CD4-positive, alpha-beta memory T cell (primary cell): ENCODE results near the gene ZHX3. TPM values are rescaled to one million over a fixed set of nuclear protein-coding genes. Genes with fewer than 3 reads are reported as not detected.
A peak's percentile ranks its signal among the peaks of the same experiment; 100 is the strongest.

ENCODE experiments used
- CTCF ChIA-PET: fragments of 350-600 bp; sonication (Branson Sonifier 250); formaldehyde crosslinking; loops from one replicate; lab custom pipeline; 2021; ENCODE audit warnings: inconsistent platforms; ENCODE audit not compliant: partially characterized antibody; lab: Charles Lee
- POLR2A ChIA-PET: fragments of 350-600 bp; sonication (Branson Sonifier 250); formaldehyde crosslinking; loops from one replicate; lab custom pipeline; 2021; ENCODE audit not compliant: partially characterized antibody; lab: Charles Lee
- DNase-seq, 5 donors: peaks; one replicate each; pipeline versions ENCODE4 v3.0.0 to v3.0.0-alpha.2; 2020 to 2022; ENCODE audit warnings: mixed read lengths in 1 of 5
- H3K27ac ChIP-seq: one replicate; pipeline ENCODE4 v1.7.0; 2013; ENCODE audit warnings: low read depth, low read length
- H3K27me3 ChIP-seq: 2 replicates; pipeline ENCODE4 v1.7.0; 2013; ENCODE audit warnings: mild to moderate bottlenecking, low read length, moderate library complexity; ENCODE audit not compliant: insufficient read depth
- H3K36me3 ChIP-seq: 2 replicates; pipeline ENCODE4 v1.7.0; 2013; ENCODE audit warnings: mild to moderate bottlenecking, low read length, moderate library complexity; ENCODE audit not compliant: insufficient read depth
- H3K4me1 ChIP-seq: 2 replicates; pipeline ENCODE4 v1.7.0; 2013; ENCODE audit warnings: mild to moderate bottlenecking, low read length, moderate library complexity; ENCODE audit not compliant: insufficient read depth
- H3K4me3 ChIP-seq, 2 donors: one replicate each; pipeline ENCODE4 v1.7.0; 2013; ENCODE audit warnings: low read length in 2 of 2, mild to moderate bottlenecking in 1 of 2
- H3K9me3 ChIP-seq, 2 donors: one replicate each; pipeline ENCODE4 v1.7.0; 2013; ENCODE audit warnings: low read length in 2 of 2, control low read depth in 1 of 2; ENCODE audit not compliant: control insufficient read depth in 1 of 2
- H3K27ac Mint-ChIP-seq, 7 donors: one replicate each; pipeline ENCODE4 v1.8.0; 2020 to 2021; ENCODE audit warnings: mixed read lengths in 7 of 7, mild to moderate bottlenecking in 6 of 7, inconsistent platforms in 3 of 7, moderate library complexity in 3 of 7
- H3K27me3 Mint-ChIP-seq, 2 donors: one replicate each; pipeline ENCODE4 v1.8.0; 2020 to 2021; ENCODE audit warnings: mixed read lengths in 2 of 2
- H3K36me3 Mint-ChIP-seq, 2 donors: one replicate each; pipeline ENCODE4 v1.8.0; 2020 to 2021; ENCODE audit warnings: mixed read lengths in 2 of 2, inconsistent platforms in 1 of 2, mild to moderate bottlenecking in 1 of 2
- H3K4me1 Mint-ChIP-seq, 4 donors: one replicate each; pipeline ENCODE4 v1.8.0; 2020 to 2021; ENCODE audit warnings: mixed read lengths in 4 of 4, mild to moderate bottlenecking in 1 of 4
- H3K4me3 Mint-ChIP-seq, 8 donors: one replicate each; pipeline ENCODE4 v1.8.0; 2020 to 2021; ENCODE audit warnings: mixed read lengths in 8 of 8, mild to moderate bottlenecking in 7 of 8, moderate library complexity in 6 of 8, inconsistent platforms in 3 of 8
- H3K9me3 Mint-ChIP-seq, 8 donors: one replicate each; pipeline ENCODE4 v1.8.0; 2020 to 2021; ENCODE audit warnings: mixed read lengths in 8 of 8, mild to moderate bottlenecking in 5 of 8, inconsistent platforms in 3 of 8, moderate library complexity in 1 of 8
- intact Hi-C: fragments of 100-400 bp; cut with micrococcal nuclease; formaldehyde crosslinking; loops from one replicate; pipeline ENCODE4 v1.15.1; 2023
- polyA plus RNA-seq, 2 donors: library from polyadenylated mRNA; unstranded; fragments of 300-500 nt; fragmentation: Illumina TruSeq; gene quantifications; one replicate each; pipeline ENCODE4 v1.2.3, GENCODE V29; 2021
- total RNA-seq, 2 experiments: library from RNA; stranded (reverse); gene quantifications; one replicate each; pipeline ENCODE4 v1.2.3, GENCODE V29; 2021

The ZHX3 gene
- total and polyA plus RNA-seq, 4 experiments from 2014 or later = 2.4 to 6.3 (median 5.5) TPM

DNA sequence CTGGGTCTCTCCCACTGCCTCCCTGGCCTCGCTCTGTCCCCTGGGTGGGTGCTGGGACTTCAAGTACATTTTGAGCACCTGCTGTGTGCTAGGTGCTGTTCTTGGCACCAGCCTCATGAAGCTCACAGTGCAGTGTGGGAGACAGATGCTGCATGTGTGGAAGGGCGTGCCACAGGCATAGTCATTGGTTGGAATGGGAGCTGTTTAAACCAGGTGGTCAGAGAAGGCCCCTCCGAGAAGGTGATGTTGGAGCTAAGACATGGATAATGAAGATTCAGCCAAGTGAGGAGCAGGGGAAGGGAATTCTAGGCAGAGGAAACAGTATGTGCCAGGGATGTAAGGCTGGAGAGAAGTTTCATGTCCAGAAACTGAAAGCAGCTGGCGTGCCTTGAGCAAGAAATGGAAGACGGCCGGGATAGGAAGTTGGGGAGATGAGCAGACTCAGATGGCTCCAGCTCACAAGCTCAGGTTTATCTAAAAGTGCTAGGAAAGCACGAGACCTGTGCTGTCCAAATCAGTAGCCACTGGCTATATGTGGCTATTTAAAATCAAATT lies 33.0 kb upstream of the ZHX3 start:
- POLR2A ChIA-PET = no interaction called here
- H3K9me3 Mint-ChIP-seq = peaks cover 0 to 3% (median 0%) of the 10 kb centered on the region in 8 donors
- H3K36me3 Mint-ChIP-seq = no peaks in the 10 kb centered on the region

GRCh38 chr20:41349943-41350342 lies 32.4 kb upstream of the ZHX3 start:
- ChIA-PET POLR2A (no interaction called here), CTCF (interaction anchor here (0.5 to 1.8 kb wide), 2 partner anchors 10 to 341 kb away, joined by 3 to 8 read pairs; partner anchors contain the start of gene LPIN3)
- Histone ChIP-seq H3K9me3 (no peaks in the 10 kb centered on the region), H3K4me1 (no peaks in the 10 kb centered on the region), H3K27ac (no peak overlapping the region), H3K4me3 (no peak overlapping the region), H3K27me3 (no peaks in the 10 kb centered on the region), H3K36me3 (no peaks in the 10 kb centered on the region)
- Mint-ChIP-seq H3K4me3 (no peak overlapping the region), H3K27ac (no peak overlapping the region), H3K27me3 (peaks cover 0 to 3% of the 10 kb centered on the region in 2 donors), H3K4me1 (no peaks in the 10 kb centered on the region), H3K9me3 (peaks cover 0 to 3% (median 0%) of the 10 kb centered on the region in 8 donors), H3K36me3 (no peaks in the 10 kb centered on the region)
- intact Hi-C loops = no loop called here
- DNase-seq = no peak

More for the DNA sequence above, 33.0 kb upstream of the ZHX3 start:
- CTCF ChIA-PET = interaction anchor here (0.5 to 1.8 kb wide), 2 partner anchors 10 to 342 kb away, joined by 3 to 8 read pairs; partner anchors contain the start of gene LPIN3
- no peak overlapping the region for H3K27ac ChIP-seq
- intact Hi-C loops = no loop called here
- peaks cover 0 to 3% of the 10 kb centered on the region in 2 donors for H3K27me3 Mint-ChIP-seq
- no peaks in the 10 kb centered on the region for H3K4me1 Mint-ChIP-seq
- no peak overlapping the region for H3K4me3 ChIP-seq
- peak overlapping the region in 1 of 7 donors; percentile 51 for H3K27ac Mint-ChIP-seq
- no peak for DNase-seq
- H3K9me3 ChIP-seq = no peaks in the 10 kb centered on the region
- H3K27me3 ChIP-seq = no peaks in the 10 kb centered on the region
- no peaks in the 10 kb centered on the region for H3K4me1 ChIP-seq
- H3K36me3 ChIP-seq = no peaks in the 10 kb centered on the region
- H3K4me3 Mint-ChIP-seq = peak overlapping the region in 1 of 8 donors; percentile 34

GRCh38 chr20:41349266-41349665 lies 31.7 kb upstream of the ZHX3 start:
- no peak overlapping the region for H3K27ac Mint-ChIP-seq
- POLR2A ChIA-PET = no interaction called here
- no peaks in the 10 kb centered on the region for H3K36me3 Mint-ChIP-seq
- CTCF ChIA-PET = interaction anchor here (1.8 kb wide), 1 partner anchor 9 kb away, joined by 8 read pairs; the partner anchor contains the start of gene LPIN3
- H3K4me3 Mint-ChIP-seq = no peak overlapping the region
- intact Hi-C loops = no loop called here
- H3K4me1 ChIP-seq = no peaks in the 10 kb centered on the region
- no peaks in the 10 kb centered on the region for H3K9me3 ChIP-seq
- no peaks in the 10 kb centered on the region for H3K4me1 Mint-ChIP-seq
- H3K27ac ChIP-seq = no peak overlapping the region
- no peaks in the 10 kb centered on the region for H3K27me3 ChIP-seq
- H3K9me3 Mint-ChIP-seq = peaks cover 0 to 3% (median 0%) of the 10 kb centered on the region in 8 donors
- no peak for DNase-seq
- no peak overlapping the region for H3K4me3 ChIP-seq
- no peaks in the 10 kb centered on the region for H3K36me3 ChIP-seq
- peaks cover 0 to 3% of the 10 kb centered on the region in 2 donors for H3K27me3 Mint-ChIP-seq

GRCh38 chr20:41348430-41349172 lies 31.1 kb upstream of the ZHX3 start:
- no peaks in the 10 kb centered on the region for H3K36me3 Mint-ChIP-seq
- POLR2A ChIA-PET = no interaction called here
- DNase-seq = no peak

GRCh38 chr20:41347523-41348429 lies 30.2 kb upstream of the ZHX3 start:
- Mint-ChIP-seq H3K27me3 (peaks cover 0 to 3% of the 10 kb centered on the region in 2 donors), H3K9me3 (peaks cover 0 to 3% (median 0%) of the 10 kb centered on the region in 8 donors), H3K4me1 (no peaks in the 10 kb centered on the region), H3K27ac (no peak overlapping the region), H3K4me3 (no peak overlapping the region), H3K36me3 (no peaks in the 10 kb centered on the region)
- no peak overlapping the region for H3K4me3 ChIP-seq
- no peaks in the 10 kb centered on the region for H3K36me3 ChIP-seq
- no peaks in the 10 kb centered on the region for H3K9me3 ChIP-seq
- ChIA-PET CTCF (interaction anchor here (0.9 to 1.4 kb wide), 2 partner anchors 8 to 11 kb away, joined by 3 read pairs; no protein-coding TSS in a partner anchor), POLR2A (no interaction called here)
- H3K4me1 ChIP-seq = no peaks in the 10 kb centered on the region
- DNase-seq = no peak
- intact Hi-C loops = no loop called here
- H3K27me3 ChIP-seq = no peaks in the 10 kb centered on the region
- no peak overlapping the region for H3K27ac ChIP-seq

More at GRCh38 chr20:41348430-41349172, 31.1 kb upstream of the ZHX3 start:
- Histone ChIP-seq H3K36me3 (no peaks in the 10 kb centered on the region), H3K4me3 (no peak overlapping the region), H3K27me3 (no peaks in the 10 kb centered on the region), H3K4me1 (no peaks in the 10 kb centered on the region), H3K27ac (no peak overlapping the region), H3K9me3 (no peaks in the 10 kb centered on the region)
- CTCF ChIA-PET = interaction anchor here (0.9 to 1.4 kb wide), 2 partner anchors 9 to 11 kb away, joined by 3 read pairs; no protein-coding TSS in a partner anchor
- Mint-ChIP-seq H3K27me3 (peaks cover 0 to 3% of the 10 kb centered on the region in 2 donors), H3K4me3 (no peak overlapping the region), H3K27ac (no peak overlapping the region), H3K4me1 (no peaks in the 10 kb centered on the region), H3K9me3 (peaks cover 0 to 3% (median 0%) of the 10 kb centered on the region in 8 donors)
- intact Hi-C loops = no loop called here

DNA sequence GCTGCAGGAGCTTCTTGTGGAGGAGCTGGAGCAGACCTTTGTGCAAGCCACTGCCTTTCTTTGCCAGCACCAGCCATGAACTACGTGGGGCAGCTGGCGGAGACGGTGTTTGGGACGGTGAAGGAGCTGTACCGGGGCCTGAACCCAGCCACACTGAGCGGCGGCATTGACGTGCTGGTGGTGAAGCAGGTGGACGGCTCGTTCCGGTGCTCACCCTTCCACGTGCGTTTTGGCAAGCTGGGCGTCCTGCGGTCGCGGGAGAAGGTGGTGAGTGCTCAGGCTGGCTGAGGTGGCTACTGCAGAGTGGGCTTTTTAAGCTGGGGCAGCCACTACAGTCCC lies 28.2 kb upstream of the ZHX3 start:
- Mint-ChIP-seq H3K27ac (no peak overlapping the region), H3K36me3 (no peaks in the 10 kb centered on the region), H3K27me3 (peaks cover 0 to 3% of the 10 kb centered on the region in 2 donors), H3K4me1 (peaks cover 0 to under 1% (median 0%) of the 10 kb centered on the region in 4 donors), H3K9me3 (peaks cover 0 to 3% (median 0%) of the 10 kb centered on the region in 8 donors), H3K4me3 (no peak overlapping the region)
- Histone ChIP-seq H3K4me1 (no peaks in the 10 kb centered on the region), H3K27ac (no peak overlapping the region), H3K27me3 (no peaks in the 10 kb centered on the region), H3K4me3 (no peak overlapping the region), H3K9me3 (no peaks in the 10 kb centered on the region), H3K36me3 (no peaks in the 10 kb centered on the region)
- CTCF ChIA-PET = interaction anchor here (0.8 to 1.6 kb wide), 3 partner anchors 173 to 210 kb away, joined by 3 to 5 read pairs (median 4); no protein-coding TSS in a partner anchor
- intact Hi-C loops = no loop called here
- DNase-seq = no peak
- POLR2A ChIA-PET = no interaction called here
